ENCODE results near the gene MRPS7.

Gene MRPS7

DNA sequence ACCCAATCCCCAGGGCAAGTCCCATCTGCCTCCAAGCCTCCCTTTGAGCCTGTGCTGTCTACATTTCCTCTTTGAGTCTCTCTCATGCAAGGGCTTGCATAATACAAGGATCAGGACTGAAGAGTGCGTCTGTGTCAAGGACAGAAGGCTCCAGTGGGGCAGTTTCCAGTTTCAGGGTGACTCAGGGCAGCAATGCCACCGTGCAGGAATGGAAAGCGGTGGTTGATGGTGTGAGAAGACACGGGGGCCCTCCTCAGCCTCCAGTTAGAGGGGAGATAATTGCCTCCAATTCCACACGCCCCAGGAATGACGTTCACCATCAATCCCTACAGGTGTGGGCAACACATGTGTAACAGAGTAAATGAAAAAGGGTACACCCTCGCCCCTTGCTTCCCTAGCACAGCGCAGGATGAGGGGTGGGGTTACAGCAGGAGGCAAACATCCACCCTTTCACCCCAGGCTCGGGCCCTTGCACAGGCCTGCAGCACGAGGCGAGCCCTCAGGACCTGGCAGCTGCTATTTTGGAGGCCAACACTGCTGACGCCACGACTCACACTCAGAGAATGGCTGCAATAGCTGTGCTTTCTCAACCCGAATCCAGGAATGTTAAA, 52.4 kb downstream of the MRPS7 start:
- no peak for DNase-seq (ENCODE audit: low read depth)

GRCh38 chr17:75315541-75316243, 54.0 kb downstream of the MRPS7 start:
- no peak for DNase-seq (ENCODE audit: low read depth)
